ENCODE measurements around the gene CCDC148.

CCDC148 gene

GRCh38 chr2:158124896-158125295, 331.7 kb downstream of the CCDC148 start:
- no peak overlapping the region for H3K9ac ChIP-seq (ENCODE audit: low read length)
- H3K27ac ChIP-seq (ENCODE audit: low read depth, low read length): no peak overlapping the region
- no peak overlapping the region for H3K4me3 ChIP-seq (ENCODE audit: low read depth, low read length)
- peaks cover 20% of the 10 kb centered on the region for H3K4me1 ChIP-seq (ENCODE audit: control insufficient read depth, insufficient read depth, low read length)
- no peaks in the 10 kb centered on the region for H3K27me3 ChIP-seq (ENCODE audit: control insufficient read depth, insufficient read depth, low read length)
- no peaks in the 10 kb centered on the region for H3K36me3 ChIP-seq (ENCODE audit: control insufficient read depth, insufficient read depth, low read length)
- no peaks in the 10 kb centered on the region for H3K9me3 ChIP-seq (ENCODE audit: control insufficient read depth, insufficient read depth, low read depth, low read length)

Measured in HUES6 (cell line).